ENCODE data around the gene TNRC6A. TPM values are rescaled to one million over a fixed set of nuclear protein-coding genes. Genes with fewer than 3 reads are reported as not detected.

The TNRC6A gene
- total RNA-seq, 2 donors from 2014 or later, result 81.5 to 84.7 TPM

DNA sequence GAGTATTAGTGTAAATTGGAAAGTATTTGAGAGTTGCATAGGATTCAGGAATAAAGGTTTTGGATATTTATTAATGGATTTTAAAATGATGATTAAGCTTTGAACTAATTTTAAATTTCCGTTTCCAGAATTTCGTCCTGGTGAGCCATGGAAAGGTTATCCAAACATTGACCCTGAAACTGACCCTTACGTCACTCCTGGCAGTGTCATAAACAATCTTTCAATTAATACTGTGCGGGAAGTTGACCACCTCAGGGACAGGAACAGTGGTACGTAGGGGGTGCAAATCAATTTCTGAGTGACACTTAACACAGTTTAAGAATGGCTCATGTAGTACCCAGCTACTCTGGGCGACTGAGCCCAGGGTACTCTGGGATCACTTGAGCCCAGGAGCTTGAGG is 87.2 kb downstream of the TNRC6A start:
- Histone ChIP-seq H3K36me3 (ENCODE audit: control insufficient read depth, insufficient read depth, low read length) (peaks cover 91% of the 10 kb centered on the region), H3K4me3 (ENCODE audit: low read length) (no peak overlapping the region), H3K27me3 (ENCODE audit: control insufficient read depth, insufficient read depth, low read length, poor library complexity, severe bottlenecking) (no peaks in the 10 kb centered on the region), H3K9ac (ENCODE audit: extremely low read depth, low read length, poor library complexity, severe bottlenecking) (no peak overlapping the region), H3K4me1 (ENCODE audit: control insufficient read depth, insufficient read depth, low read length) (no peaks in the 10 kb centered on the region), H3K9me3 (ENCODE audit: control insufficient read depth, low read length) (no peaks in the 10 kb centered on the region), H3K27ac (ENCODE audit: low read depth, low read length) (no peak overlapping the region)
- 91 to 95% methylated on average over 6 of the region's 6 CpGs for WGBS, 2 experiments (ENCODE audit: insufficient coverage in 1 of 2, insufficient read length in 1 of 2)
- no peak overlapping the region for H3K4me3 Mint-ChIP-seq
- TF ChIP-seq, protein P1, sequence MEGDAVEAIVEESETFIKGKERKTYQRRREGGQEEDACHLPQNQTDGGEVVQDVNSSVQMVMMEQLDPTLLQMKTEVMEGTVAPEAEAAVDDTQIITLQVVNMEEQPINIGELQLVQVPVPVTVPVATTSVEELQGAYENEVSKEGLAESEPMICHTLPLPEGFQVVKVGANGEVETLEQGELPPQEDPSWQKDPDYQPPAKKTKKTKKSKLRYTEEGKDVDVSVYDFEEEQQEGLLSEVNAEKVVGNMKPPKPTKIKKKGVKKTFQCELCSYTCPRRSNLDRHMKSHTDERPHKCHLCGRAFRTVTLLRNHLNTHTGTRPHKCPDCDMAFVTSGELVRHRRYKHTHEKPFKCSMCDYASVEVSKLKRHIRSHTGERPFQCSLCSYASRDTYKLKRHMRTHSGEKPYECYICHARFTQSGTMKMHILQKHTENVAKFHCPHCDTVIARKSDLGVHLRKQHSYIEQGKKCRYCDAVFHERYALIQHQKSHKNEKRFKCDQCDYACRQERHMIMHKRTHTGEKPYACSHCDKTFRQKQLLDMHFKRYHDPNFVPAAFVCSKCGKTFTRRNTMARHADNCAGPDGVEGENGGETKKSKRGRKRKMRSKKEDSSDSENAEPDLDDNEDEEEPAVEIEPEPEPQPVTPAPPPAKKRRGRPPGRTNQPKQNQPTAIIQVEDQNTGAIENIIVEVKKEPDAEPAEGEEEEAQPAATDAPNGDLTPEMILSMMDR (conservative IDR thresholded peaks at IDR 0.05), result no peak
- no peak for DNase-seq
- peaks cover 79% of the 10 kb centered on the region for H3K36me3 Mint-ChIP-seq (ENCODE audit: low read depth)
- no peaks in the 10 kb centered on the region for H3K27me3 Mint-ChIP-seq (ENCODE audit: insufficient read depth)
- H3K4me1 Mint-ChIP-seq, result no peaks in the 10 kb centered on the region
- H3K9me3 Mint-ChIP-seq, result no peaks in the 10 kb centered on the region
- no peak overlapping the region for H3K27ac Mint-ChIP-seq

DNA sequence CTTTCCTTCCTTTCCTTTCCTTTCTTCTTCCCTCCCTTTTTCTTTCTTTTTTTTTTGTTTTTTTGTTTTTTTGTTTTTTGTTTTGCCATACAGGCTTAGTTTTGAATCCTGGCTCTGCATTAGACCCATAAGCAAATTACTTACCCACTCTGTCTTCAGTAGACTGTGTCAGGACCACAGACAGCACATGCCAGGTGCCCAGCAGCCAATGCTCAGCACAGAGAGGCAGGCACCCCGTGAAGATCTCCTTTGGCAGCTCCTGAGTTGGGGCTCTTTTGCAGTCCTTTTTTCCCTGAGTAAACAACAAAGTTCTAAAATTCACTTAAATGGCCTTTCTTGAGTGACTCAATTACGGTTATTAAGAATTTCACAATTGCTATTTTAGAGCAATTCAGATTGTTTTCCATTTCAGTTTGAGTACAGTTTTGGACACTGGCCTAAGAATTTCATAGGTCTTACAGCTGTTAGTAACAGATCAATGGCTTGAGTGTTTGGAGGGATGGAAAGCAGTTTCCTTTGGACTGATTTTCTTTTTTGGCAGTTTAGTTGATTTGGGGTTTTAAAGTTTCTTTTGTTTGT is 90.1 kb downstream of the TNRC6A start:
- H3K27ac ChIP-seq (ENCODE audit: low read depth, low read length), result no peak overlapping the region
- no peak overlapping the region for H3K9ac ChIP-seq (ENCODE audit: extremely low read depth, low read length, poor library complexity, severe bottlenecking)
- Mint-ChIP-seq H3K36me3 (ENCODE audit: low read depth) (peaks cover 84% of the 10 kb centered on the region), H3K4me3 (no peak overlapping the region), H3K27me3 (ENCODE audit: insufficient read depth) (no peaks in the 10 kb centered on the region), H3K27ac (no peak overlapping the region), H3K4me1 (no peaks in the 10 kb centered on the region), H3K9me3 (no peaks in the 10 kb centered on the region)
- no peaks in the 10 kb centered on the region for H3K4me1 ChIP-seq (ENCODE audit: control insufficient read depth, insufficient read depth, low read length)
- no peak overlapping the region for H3K4me3 ChIP-seq (ENCODE audit: low read length)
- 92 to 96% methylated on average over 2 of the region's 2 CpGs for WGBS, 2 experiments (ENCODE audit: insufficient coverage in 1 of 2, insufficient read length in 1 of 2)
- no peaks in the 10 kb centered on the region for H3K27me3 ChIP-seq (ENCODE audit: control insufficient read depth, insufficient read depth, low read length, poor library complexity, severe bottlenecking)
- no peak for DNase-seq
- no peaks in the 10 kb centered on the region for H3K9me3 ChIP-seq (ENCODE audit: control insufficient read depth, low read length)
- peaks cover 94% of the 10 kb centered on the region for H3K36me3 ChIP-seq (ENCODE audit: control insufficient read depth, insufficient read depth, low read length)
- TF ChIP-seq, protein P1 (conservative IDR thresholded peaks at IDR 0.05), result no peak

DNA sequence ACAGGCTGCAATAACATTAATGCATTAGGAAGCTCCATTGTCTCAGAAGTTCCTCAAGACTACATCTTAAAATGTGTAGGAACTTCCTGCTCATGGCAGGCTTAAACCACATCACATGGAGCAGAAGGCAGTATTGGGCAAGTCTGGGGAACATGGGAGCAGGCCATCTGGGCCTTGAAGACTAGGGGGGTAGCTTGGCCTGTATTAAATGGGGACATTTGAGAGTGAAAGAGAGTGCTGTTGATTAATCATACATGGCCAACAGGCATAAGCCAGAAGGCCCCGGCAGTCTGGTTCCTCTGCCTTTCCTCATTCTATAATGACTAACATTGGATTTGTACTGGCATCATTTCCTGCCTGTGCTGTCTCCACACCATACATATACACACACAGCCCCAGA is 91.1 kb downstream of the TNRC6A start:
- Histone ChIP-seq H3K27me3 (ENCODE audit: control insufficient read depth, insufficient read depth, low read length, poor library complexity, severe bottlenecking) (no peaks in the 10 kb centered on the region), H3K4me3 (ENCODE audit: low read length) (no peak overlapping the region), H3K36me3 (ENCODE audit: control insufficient read depth, insufficient read depth, low read length) (peaks cover 95% of the 10 kb centered on the region), H3K4me1 (ENCODE audit: control insufficient read depth, insufficient read depth, low read length) (no peaks in the 10 kb centered on the region), H3K9me3 (ENCODE audit: control insufficient read depth, low read length) (no peaks in the 10 kb centered on the region), H3K9ac (ENCODE audit: extremely low read depth, low read length, poor library complexity, severe bottlenecking) (no peak overlapping the region), H3K27ac (ENCODE audit: low read depth, low read length) (no peak overlapping the region)
- no peak for DNase-seq
- H3K27me3 Mint-ChIP-seq (ENCODE audit: insufficient read depth), result no peaks in the 10 kb centered on the region
- no peak overlapping the region for H3K4me3 Mint-ChIP-seq
- H3K4me1 Mint-ChIP-seq, result no peaks in the 10 kb centered on the region
- 100% methylated on average over 1 of the region's 1 CpG; no CpG with 5 or more reads in 1 of the 2 experiments for WGBS, 2 experiments (ENCODE audit: insufficient coverage in 1 of 2, insufficient read length in 1 of 2)
- TF ChIP-seq, protein P1 (conservative IDR thresholded peaks at IDR 0.05), result no peak
- H3K36me3 Mint-ChIP-seq (ENCODE audit: low read depth), result peaks cover 82% of the 10 kb centered on the region
- no peak overlapping the region for H3K27ac Mint-ChIP-seq
- no peaks in the 10 kb centered on the region for H3K9me3 Mint-ChIP-seq

Data from endodermal cell (in vitro differentiated cells).